Measurements from ENCODE around the gene CYP2B6.
"Not testable (repeated sequence)": the region's sequence is repeated elsewhere in the genome, so short reads cannot be mapped to it uniquely, and the experiment has no call there.

Gene CYP2B6

GRCh38 chr19:41018736-41019290 lies 27.7 kb downstream of the CYP2B6 start:
- Histone ChIP-seq H3K4me3 (ENCODE audit: low read length) (no peak overlapping the region), H3K9me3 (ENCODE audit: insufficient read depth, low read depth, low read length) (no peaks in the 10 kb centered on the region), H3K4me1 (ENCODE audit: insufficient read depth, low read length) (no peaks in the 10 kb centered on the region), H3K36me3 (ENCODE audit: insufficient read depth, low read depth, low read length) (no peaks in the 10 kb centered on the region), H3K27ac (ENCODE audit: low read length) (no peak overlapping the region), H3K27me3 (ENCODE audit: insufficient read depth, low read length) (no peaks in the 10 kb centered on the region), H3K9ac (ENCODE audit: low read depth, low read length) (no peak overlapping the region)

- Histone ChIP-seq H3K36me3 (ENCODE audit: insufficient read depth, low read depth, low read length) (no peaks in the 10 kb centered on the region), H3K4me3 (ENCODE audit: low read length) (no peak overlapping the region), H3K4me1 (ENCODE audit: insufficient read depth, low read length) (no peaks in the 10 kb centered on the region), H3K27ac (ENCODE audit: low read length) (no peak overlapping the region), H3K27me3 (ENCODE audit: insufficient read depth, low read length) (no peaks in the 10 kb centered on the region), H3K9ac (ENCODE audit: low read depth, low read length) (no peak overlapping the region), H3K9me3 (ENCODE audit: insufficient read depth, low read depth, low read length) (no peaks in the 10 kb centered on the region)
Measured at GRCh38 chr19:41019346-41019745, 28.3 kb downstream of the CYP2B6 start.

- no peaks in the 10 kb centered on the region for H3K27me3 ChIP-seq (ENCODE audit: insufficient read depth, low read length)
- no peak overlapping the region; the same call in 1 of the 2 replicates for H3K9ac ChIP-seq (ENCODE audit: low read depth, low read length)
- H3K4me3 ChIP-seq (ENCODE audit: low read length): no peak overlapping the region
- no peak overlapping the region for H3K27ac ChIP-seq (ENCODE audit: low read length)
- H3K36me3 ChIP-seq (ENCODE audit: insufficient read depth, low read depth, low read length): no peaks in the 10 kb centered on the region
- H3K9me3 ChIP-seq (ENCODE audit: insufficient read depth, low read depth, low read length): no peaks in the 10 kb centered on the region
- no peaks in the 10 kb centered on the region for H3K4me1 ChIP-seq (ENCODE audit: insufficient read depth, low read length)
Measured at GRCh38 chr19:41023193-41023592, 32.1 kb downstream of the CYP2B6 start.

- Histone ChIP-seq H3K27ac (ENCODE audit: low read length) (no peak overlapping the region), H3K9ac (ENCODE audit: low read depth, low read length) (no peak overlapping the region), H3K4me1 (ENCODE audit: insufficient read depth, low read length) (no peaks in the 10 kb centered on the region), H3K9me3 (ENCODE audit: insufficient read depth, low read depth, low read length) (no peaks in the 10 kb centered on the region), H3K36me3 (ENCODE audit: insufficient read depth, low read depth, low read length) (no peaks in the 10 kb centered on the region), H3K27me3 (ENCODE audit: insufficient read depth, low read length) (no peaks in the 10 kb centered on the region), H3K4me3 (ENCODE audit: low read length) (no peak overlapping the region)
Measured at GRCh38 chr19:41025411-41025810, 34.3 kb downstream of the CYP2B6 start.

GRCh38 chr19:41025871-41026270 lies 34.8 kb downstream of the CYP2B6 start:
- Histone ChIP-seq H3K9ac (ENCODE audit: low read depth, low read length) (no peak overlapping the region), H3K9me3 (ENCODE audit: insufficient read depth, low read depth, low read length) (no peaks in the 10 kb centered on the region), H3K27ac (ENCODE audit: low read length) (no peak overlapping the region), H3K36me3 (ENCODE audit: insufficient read depth, low read depth, low read length) (no peaks in the 10 kb centered on the region), H3K4me1 (ENCODE audit: insufficient read depth, low read length) (no peaks in the 10 kb centered on the region), H3K4me3 (ENCODE audit: low read length) (no peak overlapping the region), H3K27me3 (ENCODE audit: insufficient read depth, low read length) (no peaks in the 10 kb centered on the region)

- no peaks in the 10 kb centered on the region for H3K9me3 ChIP-seq (ENCODE audit: insufficient read depth, low read depth, low read length)
- peaks cover under 1% of the 10 kb centered on the region; the same call in 1 of the 2 replicates for H3K4me1 ChIP-seq (ENCODE audit: insufficient read depth, low read length)
- H3K36me3 ChIP-seq (ENCODE audit: insufficient read depth, low read depth, low read length): no peaks in the 10 kb centered on the region
- H3K4me3 ChIP-seq (ENCODE audit: low read length): no peak overlapping the region
- H3K27me3 ChIP-seq (ENCODE audit: insufficient read depth, low read length): no peaks in the 10 kb centered on the region
- H3K9ac ChIP-seq (ENCODE audit: low read depth, low read length): no peak overlapping the region
- H3K27ac ChIP-seq (ENCODE audit: low read length): no peak overlapping the region
Measured at GRCh38 chr19:41027273-41027967, 36.3 kb downstream of the CYP2B6 start.

- Histone ChIP-seq H3K9ac (ENCODE audit: low read depth, low read length) (no peak overlapping the region), H3K4me1 (ENCODE audit: insufficient read depth, low read length) (peaks cover 2% of the 10 kb centered on the region; the same call in 1 of the 2 replicates), H3K4me3 (ENCODE audit: low read length) (no peak overlapping the region), H3K36me3 (ENCODE audit: insufficient read depth, low read depth, low read length) (no peaks in the 10 kb centered on the region), H3K9me3 (ENCODE audit: insufficient read depth, low read depth, low read length) (no peaks in the 10 kb centered on the region), H3K27ac (ENCODE audit: low read length) (no peak overlapping the region), H3K27me3 (ENCODE audit: insufficient read depth, low read length) (no peaks in the 10 kb centered on the region)
Measured at GRCh38 chr19:41029524-41030432, 38.7 kb downstream of the CYP2B6 start.

- Histone ChIP-seq H3K9ac (ENCODE audit: low read depth, low read length) (no peak overlapping the region), H3K9me3 (ENCODE audit: insufficient read depth, low read depth, low read length) (no peaks in the 10 kb centered on the region), H3K36me3 (ENCODE audit: insufficient read depth, low read depth, low read length) (no peaks in the 10 kb centered on the region), H3K4me1 (ENCODE audit: insufficient read depth, low read length) (peaks cover 2% of the 10 kb centered on the region; the same call in 1 of the 2 replicates), H3K27me3 (ENCODE audit: insufficient read depth, low read length) (no peaks in the 10 kb centered on the region), H3K27ac (ENCODE audit: low read length) (no peak overlapping the region), H3K4me3 (ENCODE audit: low read length) (no peak overlapping the region)
Measured at GRCh38 chr19:41030651-41031050, 39.6 kb downstream of the CYP2B6 start.

- no peaks in the 10 kb centered on the region for H3K27me3 ChIP-seq (ENCODE audit: insufficient read depth, low read length)
- H3K9me3 ChIP-seq (ENCODE audit: insufficient read depth, low read depth, low read length): no peaks in the 10 kb centered on the region
- no peak overlapping the region for H3K27ac ChIP-seq (ENCODE audit: low read length)
- peaks cover 2% of the 10 kb centered on the region; the same call in 1 of the 2 replicates for H3K4me1 ChIP-seq (ENCODE audit: insufficient read depth, low read length)
- no peak overlapping the region for H3K4me3 ChIP-seq (ENCODE audit: low read length)
- H3K9ac ChIP-seq (ENCODE audit: low read depth, low read length): no peak overlapping the region
- no peaks in the 10 kb centered on the region for H3K36me3 ChIP-seq (ENCODE audit: insufficient read depth, low read depth, low read length)
Measured at GRCh38 chr19:41031916-41032315, 40.8 kb downstream of the CYP2B6 start.

- H3K9ac ChIP-seq (ENCODE audit: low read depth, low read length); H3K27me3 ChIP-seq (ENCODE audit: insufficient read depth, low read length); H3K36me3 ChIP-seq (ENCODE audit: insufficient read depth, low read depth, low read length); H3K27ac ChIP-seq (ENCODE audit: low read length); H3K9me3 ChIP-seq (ENCODE audit: insufficient read depth, low read depth, low read length); H3K4me1 ChIP-seq (ENCODE audit: insufficient read depth, low read length); H3K4me3 ChIP-seq (ENCODE audit: low read length): not testable (repeated sequence)
Measured at GRCh38 chr19:41033324-41033723, 42.2 kb downstream of the CYP2B6 start.

- Histone ChIP-seq H3K27ac (ENCODE audit: low read length) (no peak overlapping the region), H3K27me3 (ENCODE audit: insufficient read depth, low read length) (no peaks in the 10 kb centered on the region), H3K36me3 (ENCODE audit: insufficient read depth, low read depth, low read length) (no peaks in the 10 kb centered on the region), H3K4me1 (ENCODE audit: insufficient read depth, low read length) (no peaks in the 10 kb centered on the region), H3K9ac (ENCODE audit: low read depth, low read length) (no peak overlapping the region), H3K4me3 (ENCODE audit: low read length) (no peak overlapping the region), H3K9me3 (ENCODE audit: insufficient read depth, low read depth, low read length) (peaks cover 6% of the 10 kb centered on the region; the same call in 1 of the 2 replicates)
Measured at GRCh38 chr19:41039806-41040205, 48.7 kb downstream of the CYP2B6 start.
